Suprapubic skin (tissue), 4 donors: ENCODE measurements around the gene STON2.
A peak's percentile ranks its signal among the peaks of the same experiment; 100 is the strongest.

Source experiments
- CTCF ChIP-seq, 2 donors: fragments of 200-600 bp in 1 of 2; fragments of 450-650 bp in 1 of 2; sonication (generic) in 1 of 2; IDR thresholded peaks; one replicate each; pipeline ENCODE4 v1.5.1; 2016 to 2019; ENCODE audit warnings: antibody characterized with exemption in 2 of 2, mild to moderate bottlenecking in 1 of 2, moderate library complexity in 1 of 2
- POLR2A ChIP-seq, 2 donors: fragments of 450-650 bp; IDR thresholded peaks; one replicate each; pipeline ENCODE4 v1.6.1; 2017; ENCODE audit warnings: antibody characterized with exemption in 2 of 2, mild to moderate bottlenecking in 2 of 2, moderate library complexity in 2 of 2
- POLR2AphosphoS5 ChIP-seq, 3 donors: sonication (generic); formaldehyde crosslinking; IDR thresholded peaks; one replicate each; pipeline ENCODE4 v1.6.1; 2017; ENCODE audit warnings: antibody characterized with exemption in 3 of 3

DNA sequence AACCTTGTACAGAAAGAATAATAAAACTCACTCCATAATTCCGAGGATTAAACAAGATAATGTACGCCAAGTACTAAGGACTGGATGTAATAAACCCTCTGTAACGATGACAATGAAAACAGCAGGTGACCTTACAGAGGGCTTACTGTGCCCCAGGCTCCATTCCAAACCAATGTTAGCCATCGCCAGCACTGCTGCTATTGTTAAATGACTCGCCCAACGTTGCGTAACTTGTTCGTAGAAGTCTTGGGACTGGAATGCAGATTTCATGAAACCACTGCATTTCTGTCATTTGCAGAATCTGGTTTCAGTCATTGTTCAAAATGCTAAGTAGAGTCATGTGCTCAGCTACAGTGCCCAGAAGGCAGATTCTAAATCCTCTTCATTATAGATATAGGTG, 728 bp upstream of the STON2 start:
- TF ChIP-seq CTCF (IDR thresholded peaks at IDR 0.05) (no peak), POLR2A (IDR thresholded peaks at IDR 0.05) (no peak), POLR2AphosphoS5 (IDR thresholded peaks at IDR 0.05) (peak; percentile 43 to 98 (median 87))
